DLD1 (cell line): ENCODE results near the gene CLPTM1.
"Not testable (repeated sequence)": the region's sequence is repeated elsewhere in the genome, so short reads cannot be mapped to it uniquely, and the experiment has no call there.

Experiments used
- in situ Hi-C: cut with HindIII; loops from 2 replicates; pipeline ENCODE4 v1.10.0; 2017; ENCODE audit warnings: low sequenced_read_pairs

CLPTM1 gene

GRCh38 chr19:44954649-44955504 lies at the start of gene CLPTM1:
Gene CLPTM1, plus strand, starts transcription at chr19:44955380. Its CDS starts 16 bp downstream, at chr19:44955396.
- in situ Hi-C loops: no loop called here

DNA sequence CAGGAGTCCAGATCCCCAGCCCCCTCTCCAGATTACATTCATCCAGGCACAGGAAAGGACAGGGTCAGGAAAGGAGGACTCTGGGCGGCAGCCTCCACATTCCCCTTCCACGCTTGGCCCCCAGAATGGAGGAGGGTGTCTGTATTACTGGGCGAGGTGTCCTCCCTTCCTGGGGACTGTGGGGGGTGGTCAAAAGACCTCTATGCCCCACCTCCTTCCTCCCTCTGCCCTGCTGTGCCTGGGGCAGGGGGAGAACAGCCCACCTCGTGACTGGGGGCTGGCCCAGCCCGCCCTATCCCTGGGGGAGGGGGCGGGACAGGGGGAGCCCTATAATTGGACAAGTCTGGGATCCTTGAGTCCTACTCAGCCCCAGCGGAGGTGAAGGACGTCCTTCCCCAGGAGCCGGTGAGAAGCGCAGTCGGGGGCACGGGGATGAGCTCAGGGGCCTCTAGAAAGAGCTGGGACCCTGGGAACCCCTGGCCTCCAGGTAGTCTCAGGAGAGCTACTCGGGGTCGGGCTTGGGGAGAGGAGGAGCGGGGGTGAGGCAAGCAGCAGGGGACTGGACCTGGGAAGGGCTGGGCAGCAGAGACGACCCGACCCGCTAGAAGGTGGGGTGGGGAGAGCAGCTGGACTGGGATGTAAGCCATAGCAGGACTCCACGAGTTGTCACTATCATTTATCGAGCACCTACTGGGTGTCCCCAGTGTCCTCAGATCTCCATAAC lies 49.6 kb upstream of the CLPTM1 start, which contains the start of gene APOE:
Gene APOE, plus strand, starts transcription at position 360 of the 724 bp plus-strand sequence. CDS start 829 bp downstream, outside the sequence.
- in situ Hi-C loops: no loop called here

- in situ Hi-C loops: no loop called here
These were observed 47.6 kb upstream of the CLPTM1 start for GRCh38 chr19:44907613-44908012.

DNA sequence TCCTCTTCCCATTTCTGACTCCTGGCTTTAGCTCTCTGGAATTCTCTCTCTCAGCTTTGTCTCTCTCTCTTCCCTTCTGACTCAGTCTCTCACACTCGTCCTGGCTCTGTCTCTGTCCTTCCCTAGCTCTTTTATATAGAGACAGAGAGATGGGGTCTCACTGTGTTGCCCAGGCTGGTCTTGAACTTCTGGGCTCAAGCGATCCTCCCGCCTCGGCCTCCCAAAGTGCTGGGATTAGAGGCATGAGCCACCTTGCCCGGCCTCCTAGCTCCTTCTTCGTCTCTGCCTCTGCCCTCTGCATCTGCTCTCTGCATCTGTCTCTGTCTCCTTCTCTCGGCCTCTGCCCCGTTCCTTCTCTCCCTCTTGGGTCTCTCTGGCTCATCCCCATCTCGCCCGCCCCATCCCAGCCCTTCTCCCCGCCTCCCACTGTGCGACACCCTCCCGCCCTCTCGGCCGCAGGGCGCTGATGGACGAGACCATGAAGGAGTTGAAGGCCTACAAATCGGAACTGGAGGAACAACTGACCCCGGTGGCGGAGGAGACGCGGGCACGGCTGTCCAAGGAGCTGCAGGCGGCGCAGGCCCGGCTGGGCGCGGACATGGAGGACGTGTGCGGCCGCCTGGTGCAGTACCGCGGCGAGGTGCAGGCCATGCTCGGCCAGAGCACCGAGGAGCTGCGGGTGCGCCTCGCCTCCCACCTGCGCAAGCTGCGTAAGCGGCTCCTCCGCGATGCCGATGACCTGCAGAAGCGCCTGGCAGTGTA lies 46.9 kb upstream of the CLPTM1 start:
- in situ Hi-C loops: no loop called here

- in situ Hi-C loops: no loop called here
These were observed 46.3 kb upstream of the CLPTM1 start for GRCh38 chr19:44908836-44909261.

- in situ Hi-C loops: no loop called here
These were observed 45.4 kb upstream of the CLPTM1 start for GRCh38 chr19:44909775-44910174.

- in situ Hi-C loops: not testable (repeated sequence)
These were observed 43.3 kb upstream of the CLPTM1 start for GRCh38 chr19:44911896-44912295.

GRCh38 chr19:44912854-44913253 lies 42.3 kb upstream of the CLPTM1 start:
- in situ Hi-C loops: no loop called here

GRCh38 chr19:44913512-44914432 lies 41.4 kb upstream of the CLPTM1 start:
- in situ Hi-C loops: not testable (repeated sequence)

DNA sequence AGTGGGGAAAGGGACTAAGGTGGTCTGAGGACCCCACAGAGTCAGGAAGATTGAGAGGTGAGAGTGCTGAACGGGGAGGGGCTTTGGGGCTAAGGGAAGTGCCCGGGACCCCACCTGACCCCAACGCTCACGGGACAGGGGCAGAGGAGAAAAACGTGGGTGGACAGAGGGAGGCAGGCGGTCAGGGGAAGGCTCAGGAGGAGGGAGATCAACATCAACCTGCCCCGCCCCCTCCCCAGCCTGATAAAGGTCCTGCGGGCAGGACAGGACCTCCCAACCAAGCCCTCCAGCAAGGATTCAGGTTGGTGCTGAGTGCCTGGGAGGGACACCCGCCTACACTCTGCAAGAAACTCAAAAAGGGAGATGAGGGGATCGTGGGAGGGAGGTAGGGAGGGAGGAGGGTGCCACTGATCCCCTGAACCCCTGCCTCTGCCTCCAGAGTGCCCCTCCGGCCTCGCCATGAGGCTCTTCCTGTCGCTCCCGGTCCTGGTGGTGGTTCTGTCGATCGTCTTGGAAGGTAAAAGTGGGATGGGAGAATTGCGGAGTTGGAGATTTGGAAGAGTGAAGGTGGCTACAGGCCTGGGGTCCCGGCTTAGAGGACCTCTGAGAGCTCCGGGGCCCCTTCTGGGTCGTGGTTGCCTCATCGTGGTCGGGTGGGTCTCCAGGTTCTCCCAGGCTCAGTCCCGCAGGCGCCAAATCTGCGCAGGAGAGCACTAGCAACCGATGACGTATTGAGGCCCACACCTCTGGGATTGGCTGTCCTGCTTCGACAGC lies 40.6 kb upstream of the CLPTM1 start, which contains the start of gene APOC1:
Gene APOC1, plus strand, starts transcription at position 176 of the 774 bp plus-strand sequence. Its CDS starts 284 bp downstream, at position 460.
- in situ Hi-C loops: not testable (repeated sequence)

DNA sequence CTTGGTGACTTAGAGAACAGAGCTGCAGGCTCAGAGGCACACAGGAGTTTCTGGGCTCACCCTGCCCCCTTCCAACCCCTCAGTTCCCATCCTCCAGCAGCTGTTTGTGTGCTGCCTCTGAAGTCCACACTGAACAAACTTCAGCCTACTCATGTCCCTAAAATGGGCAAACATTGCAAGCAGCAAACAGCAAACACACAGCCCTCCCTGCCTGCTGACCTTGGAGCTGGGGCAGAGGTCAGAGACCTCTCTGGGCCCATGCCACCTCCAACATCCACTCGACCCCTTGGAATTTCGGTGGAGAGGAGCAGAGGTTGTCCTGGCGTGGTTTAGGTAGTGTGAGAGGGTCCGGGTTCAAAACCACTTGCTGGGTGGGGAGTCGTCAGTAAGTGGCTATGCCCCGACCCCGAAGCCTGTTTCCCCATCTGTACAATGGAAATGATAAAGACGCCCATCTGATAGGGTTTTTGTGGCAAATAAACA lies 30.9 kb upstream of the CLPTM1 start:
- in situ Hi-C loops: no loop called here

DNA sequence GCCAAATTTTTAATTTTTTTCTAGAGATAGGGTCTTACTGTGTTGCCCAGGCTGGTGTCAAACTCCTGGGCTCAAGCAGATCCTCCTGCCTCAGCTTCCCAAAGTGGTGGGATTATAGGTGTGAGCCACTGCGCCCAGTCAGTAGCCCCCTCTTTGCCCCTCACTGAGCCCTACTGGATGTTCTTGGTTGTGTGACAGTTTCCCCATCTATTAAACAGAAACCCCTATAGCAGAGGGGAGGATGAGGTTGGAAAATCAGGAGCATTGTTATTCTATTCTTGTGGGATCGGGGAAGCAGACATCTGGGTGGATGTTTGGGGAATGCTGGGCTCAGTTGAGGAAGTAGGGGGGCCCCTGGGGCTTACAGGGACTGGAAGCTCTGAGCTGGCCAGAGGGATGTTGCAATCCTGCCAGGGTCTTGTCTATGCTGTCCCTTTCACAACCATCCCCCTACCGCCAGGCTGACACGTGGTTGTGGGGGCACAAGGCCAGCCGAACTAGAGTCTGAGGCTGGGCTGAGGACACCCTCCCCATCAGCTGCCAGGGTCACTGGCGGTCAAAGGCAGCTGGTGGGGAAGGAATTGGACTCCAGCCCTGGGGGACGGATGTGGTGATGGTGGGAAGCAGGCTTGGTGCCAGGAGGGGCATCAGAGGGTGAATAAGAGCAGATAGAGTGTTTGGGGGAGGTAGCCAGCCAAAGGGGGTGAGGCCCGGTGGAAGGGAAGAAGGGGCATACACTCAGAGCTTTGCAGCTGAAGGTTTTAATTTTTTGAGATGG lies 29.9 kb upstream of the CLPTM1 start:
- in situ Hi-C loops: no loop called here

DNA sequence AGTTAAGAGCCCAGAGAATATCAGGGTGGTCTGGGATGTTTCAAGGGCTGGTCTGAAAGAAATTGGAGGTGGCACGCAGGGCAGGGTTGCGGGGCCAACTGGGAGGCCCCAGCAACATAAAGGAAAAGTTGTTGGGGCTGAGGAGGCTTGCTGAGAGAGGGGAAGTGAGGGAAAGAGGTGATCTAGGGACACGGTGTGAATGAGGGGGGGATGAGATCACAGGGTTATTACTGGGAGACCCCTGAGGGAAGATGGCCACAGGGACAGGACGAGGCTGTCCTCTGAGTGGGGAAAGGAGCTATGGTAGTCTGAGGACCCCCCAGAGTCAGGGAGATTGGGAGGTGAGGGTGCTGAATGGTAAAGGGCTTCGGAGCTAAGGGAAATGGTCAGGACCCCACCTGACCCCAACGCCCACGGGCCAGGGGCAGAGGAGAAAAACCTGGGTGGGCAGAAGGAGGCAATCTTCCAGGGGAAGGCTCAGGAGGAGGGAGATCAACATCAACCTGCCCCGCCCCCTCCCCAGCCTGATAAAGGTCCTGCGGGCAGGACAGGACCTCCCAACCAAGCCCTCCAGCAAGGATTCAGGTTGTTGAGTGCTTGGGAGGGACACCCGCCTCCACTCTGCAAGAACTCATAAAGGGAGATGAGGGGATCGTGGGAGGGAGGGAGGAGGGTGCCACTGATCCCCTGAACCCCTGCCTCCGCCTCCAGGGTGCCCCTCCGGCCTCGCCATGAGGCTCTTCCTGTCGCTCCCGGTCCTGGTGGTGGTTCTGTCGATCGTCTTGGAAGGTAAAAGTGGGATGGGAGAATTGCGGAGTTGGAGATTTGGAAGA lies 28.7 kb upstream of the CLPTM1 start:
- in situ Hi-C loops: not testable (repeated sequence)

DNA sequence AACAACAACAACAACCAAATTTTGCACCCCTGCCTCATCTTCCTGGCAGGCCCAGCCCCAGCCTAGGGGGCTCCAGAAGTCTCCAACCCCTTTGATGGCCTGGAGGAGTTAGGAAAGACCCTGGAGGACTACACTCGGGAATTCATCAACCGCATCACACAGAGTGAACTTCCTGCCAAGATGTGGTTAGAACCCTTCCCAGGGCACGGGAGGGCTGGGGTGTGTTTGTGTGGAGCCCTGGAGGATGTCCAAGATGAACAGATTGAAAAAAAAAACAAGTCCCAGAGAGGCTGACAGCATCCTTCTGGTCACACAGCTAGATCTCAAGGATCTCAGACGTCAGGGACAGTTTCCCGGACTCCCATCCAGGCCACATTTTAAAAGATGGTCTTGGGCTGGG lies 27.4 kb upstream of the CLPTM1 start:
- in situ Hi-C loops: no loop called here

- in situ Hi-C loops: no loop called here
These were observed 25.1 kb upstream of the CLPTM1 start for GRCh38 chr19:44930088-44930487.

- in situ Hi-C loops: no loop called here
These were observed 23.6 kb upstream of the CLPTM1 start for GRCh38 chr19:44931541-44931940.

DNA sequence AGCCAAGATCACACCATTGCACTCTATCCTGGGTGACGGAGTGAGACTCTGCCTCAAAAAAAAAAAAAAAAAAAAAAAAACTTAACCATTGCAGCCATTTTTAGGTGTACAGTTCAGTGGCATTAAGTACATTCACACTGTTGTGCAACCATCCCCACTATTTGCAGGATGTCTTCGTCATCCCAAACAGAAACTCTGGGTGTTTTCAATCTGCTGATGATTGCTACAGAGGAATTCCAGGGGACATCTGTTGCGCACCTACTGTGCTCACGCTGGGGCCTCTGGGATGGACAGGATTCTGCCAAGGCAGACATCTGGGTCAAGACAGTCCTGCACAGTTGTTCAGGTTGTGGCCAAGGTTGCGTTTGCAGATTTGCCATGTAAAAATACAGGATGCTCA lies 15.5 kb upstream of the CLPTM1 start:
- in situ Hi-C loops: no loop called here
